Measurements from ENCODE around the gene KCNA10.

DNA sequence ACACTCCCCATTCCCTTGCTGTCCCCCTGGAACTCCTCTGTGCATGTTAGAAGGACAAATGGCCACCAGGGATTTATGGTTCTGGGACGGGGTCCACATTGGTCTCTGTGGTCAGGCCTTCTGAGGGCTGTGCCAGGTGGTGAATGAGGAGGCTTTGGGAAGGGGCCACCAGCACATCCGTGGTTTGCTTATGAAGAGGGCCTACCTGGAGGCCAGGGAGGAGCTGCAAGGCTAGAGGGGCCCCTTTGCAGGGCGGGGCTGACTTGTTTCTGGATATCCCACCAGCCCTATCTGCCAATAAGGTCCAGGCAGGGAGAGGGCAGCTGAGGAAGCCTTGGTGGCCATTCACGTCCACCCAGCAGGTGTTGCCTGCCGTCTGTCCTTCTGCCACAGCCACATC is 24.9 kb downstream of the KCNA10 start:
- TF ChIP-seq CTCF (IDR thresholded peaks at IDR 0.05; ENCODE audit: insufficient read depth, low read depth, low read length) (no peak), EZH2 (IDR thresholded peaks at IDR 0.05; ENCODE audit: insufficient read depth, low read length) (no peak)

Measured in astrocyte (in vitro differentiated cells and primary cell).